NCI-H524 (cell line): Measurements from ENCODE around the gene DPPA2.

Experiments
- DNase-seq, 2 experiments: peaks; one replicate each; lab custom pipeline; 2025; lab: John Stamatoyannopoulos, UW

The DPPA2 gene

DNA sequence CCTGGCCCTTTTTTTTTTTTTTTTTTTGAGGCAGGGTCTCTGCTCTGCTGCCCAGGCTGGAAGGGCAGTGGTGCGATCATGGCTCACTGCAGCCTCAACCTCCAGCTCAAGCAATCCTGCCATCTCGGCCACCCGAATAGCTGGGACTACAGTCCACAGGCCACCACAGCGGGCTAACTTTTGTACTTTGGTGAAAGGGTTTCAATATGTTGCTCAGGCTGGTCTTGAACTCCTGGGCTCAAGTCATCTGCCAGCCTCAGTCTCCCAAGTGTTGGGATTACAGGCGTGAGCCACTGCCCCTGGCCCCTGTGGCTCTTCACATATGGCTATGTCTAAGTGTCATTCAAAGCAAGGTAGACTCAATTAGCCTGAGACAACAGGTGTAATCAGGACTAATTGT is 8.8 kb upstream of the DPPA2 start:
- DNase-seq: no peak

DNA sequence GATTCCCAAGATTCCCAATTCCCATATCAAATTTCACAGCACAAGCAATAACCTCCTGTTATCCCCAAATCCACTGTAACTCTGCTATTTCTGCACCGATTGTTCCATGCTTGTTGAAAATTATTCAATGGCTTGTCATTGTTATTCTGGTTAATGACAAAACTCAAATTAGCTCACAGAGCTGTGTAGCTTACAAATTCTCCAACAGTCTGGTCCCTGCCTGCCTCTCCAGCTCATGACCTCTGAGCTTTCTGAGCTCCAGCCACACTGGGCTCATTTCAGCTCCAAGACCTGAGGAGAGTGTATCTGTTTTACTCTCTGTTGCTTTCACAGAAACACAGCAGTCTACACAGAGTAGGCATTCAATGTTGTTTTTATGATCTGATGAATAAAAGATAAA is 3.3 kb downstream of the DPPA2 start:
- DNase-seq: peak in 1 of 2 experiments; percentile 53

DNA sequence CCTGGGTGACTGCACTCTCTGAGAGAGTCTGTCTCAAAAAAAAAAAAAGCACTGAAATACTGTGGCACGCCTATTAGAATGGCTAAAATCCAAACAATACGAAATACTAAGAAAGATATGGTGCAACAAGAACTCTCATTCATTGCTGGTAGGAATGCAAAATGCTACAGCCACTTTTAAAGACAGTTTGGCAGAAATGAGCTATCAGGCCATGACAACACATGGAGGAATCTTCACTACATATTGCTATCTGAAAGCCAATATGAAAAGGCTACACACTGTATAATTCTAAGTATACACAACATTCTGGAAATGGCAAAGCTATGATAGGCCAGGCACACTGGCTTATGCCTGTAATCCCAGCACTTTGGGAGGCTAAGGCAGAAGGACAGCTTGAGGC is 18.8 kb downstream of the DPPA2 start:
- DNase-seq: no peak

DNA sequence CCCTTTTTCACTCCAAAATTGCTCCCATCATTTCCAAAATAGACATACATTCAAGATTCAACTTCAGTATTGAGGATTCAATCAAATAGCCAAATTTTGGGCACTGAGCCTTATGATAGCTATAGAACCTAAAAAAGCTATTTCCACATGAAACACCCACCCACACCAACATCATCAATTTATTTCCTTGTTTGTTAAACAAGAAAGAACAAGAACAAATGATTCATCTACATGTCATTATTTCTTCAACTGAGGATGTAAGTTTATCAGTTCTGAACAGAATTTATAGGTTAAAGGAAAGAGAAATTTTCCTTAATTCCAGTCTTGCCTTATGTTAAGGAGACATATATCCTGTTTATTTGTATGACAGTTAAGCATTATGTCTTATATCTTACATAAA is 32.2 kb downstream of the DPPA2 start:
- no peak for DNase-seq

DNA sequence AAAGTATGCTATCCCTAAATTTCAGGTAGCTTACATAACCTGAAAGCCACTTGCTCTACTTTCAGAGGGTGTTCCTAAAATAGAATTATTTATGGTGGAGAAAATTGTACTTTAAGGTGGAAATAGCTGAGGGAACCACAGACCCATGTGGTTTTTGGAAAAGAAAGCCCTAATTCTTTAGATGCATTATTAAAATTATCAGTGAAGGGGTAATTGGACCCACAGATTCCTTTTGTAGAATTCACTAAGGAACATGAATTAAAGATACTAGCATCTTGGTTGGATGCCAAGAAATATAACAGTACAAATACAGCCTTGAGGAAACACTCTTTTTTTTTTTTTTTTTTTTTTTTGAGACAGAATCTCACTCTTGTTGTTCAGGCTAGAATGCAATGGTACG is 37.8 kb downstream of the DPPA2 start:
- DNase-seq: no peak

DNA sequence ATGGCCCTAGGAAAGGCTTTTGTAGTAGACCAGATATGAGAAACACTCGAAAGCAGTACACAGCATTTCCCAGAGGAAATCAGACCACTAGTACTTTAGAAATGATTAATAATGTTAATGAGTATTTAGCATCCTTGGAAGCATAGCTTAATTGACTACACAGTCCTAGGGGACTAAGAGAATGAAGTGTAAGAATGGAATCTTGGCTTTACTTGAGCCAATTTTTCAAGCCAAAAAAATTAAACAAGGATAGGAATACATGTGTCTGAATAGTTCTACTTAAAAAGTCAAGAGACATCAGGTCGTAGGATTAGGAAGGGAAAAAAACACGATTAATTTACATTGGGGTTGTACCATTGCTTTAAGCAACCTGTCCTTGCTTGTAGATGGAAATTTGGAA is 38.2 kb downstream of the DPPA2 start:
- no peak for DNase-seq

DNA sequence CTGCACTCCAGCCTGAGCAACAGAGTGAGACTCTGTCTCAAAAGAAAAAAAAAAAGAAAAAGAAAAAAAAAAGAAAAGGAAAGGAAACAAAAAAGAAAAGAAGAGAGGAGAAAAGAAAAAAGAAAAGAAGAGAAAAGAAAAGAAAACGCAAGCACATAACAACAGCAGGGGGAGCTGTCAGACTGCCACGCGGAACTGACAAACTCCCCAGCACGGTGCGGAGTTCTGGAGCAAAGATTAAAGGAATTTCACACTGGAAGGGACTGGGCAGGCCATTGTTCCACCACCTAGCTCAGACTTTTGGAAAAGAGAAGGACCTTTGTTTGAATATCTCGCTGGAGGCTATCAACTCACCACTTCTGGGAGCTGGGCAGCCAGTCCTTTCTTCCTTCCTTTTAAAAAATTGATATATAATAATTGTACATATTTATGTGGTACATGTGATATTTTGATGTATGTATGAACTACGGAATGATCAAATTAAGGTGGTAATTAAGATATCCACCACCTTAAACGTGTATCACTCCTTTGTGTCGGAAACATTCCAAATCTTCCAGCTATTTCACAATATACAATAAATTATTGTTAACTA is 40.5 kb downstream of the DPPA2 start:
- peak; percentile 58 to 73 for DNase-seq

DNA sequence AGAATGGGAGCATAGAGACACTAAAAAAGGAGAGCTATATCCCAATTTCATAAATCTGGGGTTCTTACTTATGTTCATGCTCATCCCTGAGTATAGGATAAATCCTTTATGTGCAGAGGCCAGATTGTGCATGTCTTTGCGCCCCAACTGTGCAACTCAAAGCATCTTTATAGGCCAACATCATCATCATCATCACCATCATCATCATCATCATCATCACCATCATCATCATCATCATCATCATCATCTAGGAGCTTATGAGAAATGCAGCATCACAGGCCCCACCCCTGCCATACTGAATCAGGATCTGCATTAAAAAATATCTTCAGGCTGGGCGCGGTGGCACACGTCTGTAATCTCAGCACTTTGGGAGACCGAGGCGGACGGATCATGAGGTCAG is 45.5 kb downstream of the DPPA2 start:
- no peak for DNase-seq

DNA sequence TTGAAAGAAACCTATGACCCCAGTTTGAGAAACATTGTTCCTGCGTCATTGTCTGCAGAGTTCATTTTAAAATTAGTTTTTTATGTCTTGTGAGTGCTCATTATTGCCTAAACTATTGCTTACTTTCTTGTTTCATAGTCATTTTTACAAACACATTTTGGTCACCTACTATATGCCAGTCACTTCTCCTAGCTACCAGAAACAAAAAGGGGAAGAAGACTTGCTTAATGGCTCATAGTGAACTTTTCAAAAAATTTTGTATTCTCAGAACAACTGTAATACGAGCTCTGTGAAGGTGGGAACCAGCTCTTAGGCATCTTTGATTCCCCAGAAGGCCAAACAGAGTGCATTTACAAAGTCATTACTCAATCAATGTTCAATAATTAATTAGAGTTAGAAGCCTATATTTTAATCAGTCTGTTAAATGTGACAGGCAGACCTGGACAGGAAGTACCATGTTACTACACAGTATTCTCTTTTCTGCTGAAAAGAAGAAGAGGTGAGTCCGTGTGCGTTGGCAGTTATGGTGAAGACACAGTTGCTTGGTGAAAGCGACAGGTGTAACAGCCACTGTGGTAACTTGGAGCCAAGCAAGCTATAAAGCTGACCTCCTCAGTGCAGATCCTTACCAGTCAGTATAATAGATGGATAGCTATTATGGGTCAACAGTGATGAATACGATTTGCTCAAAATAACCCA is 46.6 kb downstream of the DPPA2 start:
- no peak for DNase-seq

DNA sequence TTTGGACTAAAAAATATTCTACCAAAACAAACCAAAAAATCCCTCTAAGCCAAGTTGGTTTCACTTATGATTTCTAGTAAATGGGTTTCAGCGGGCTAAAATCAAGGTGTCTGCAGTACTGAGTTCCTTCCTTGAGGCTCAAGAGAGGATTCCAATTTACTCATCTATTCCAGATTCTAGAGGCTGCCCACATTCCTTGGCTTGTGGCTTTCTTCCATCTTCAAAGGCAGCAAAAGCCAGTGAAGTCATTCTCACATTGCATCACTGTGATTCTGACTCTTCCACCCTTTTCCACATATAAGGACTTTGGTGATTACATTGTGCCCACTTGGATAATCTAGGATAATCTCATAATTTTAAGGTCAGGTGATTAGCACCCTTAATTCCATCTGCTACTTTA is 48.1 kb downstream of the DPPA2 start:
- DNase-seq: peak; percentile 44 to 68

DNA sequence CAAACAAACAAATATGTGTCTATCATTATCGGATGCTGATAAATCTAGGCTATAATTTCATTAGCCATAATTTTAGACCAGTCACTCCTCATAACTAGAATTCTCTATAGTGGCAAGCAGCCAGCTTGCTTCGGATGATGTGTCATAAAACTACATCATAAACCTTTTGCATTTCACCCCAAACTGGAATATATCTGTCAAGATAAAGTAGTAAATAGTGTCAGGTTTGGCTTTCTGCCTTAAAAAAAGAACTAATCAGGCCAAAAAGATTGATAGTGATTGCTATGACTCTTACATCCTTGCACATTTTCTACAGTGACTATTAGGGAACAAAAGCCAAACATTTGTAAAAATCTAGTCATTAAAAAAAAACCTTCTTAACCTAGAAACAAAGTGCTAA is 51.0 kb downstream of the DPPA2 start:
- no peak for DNase-seq

DNA sequence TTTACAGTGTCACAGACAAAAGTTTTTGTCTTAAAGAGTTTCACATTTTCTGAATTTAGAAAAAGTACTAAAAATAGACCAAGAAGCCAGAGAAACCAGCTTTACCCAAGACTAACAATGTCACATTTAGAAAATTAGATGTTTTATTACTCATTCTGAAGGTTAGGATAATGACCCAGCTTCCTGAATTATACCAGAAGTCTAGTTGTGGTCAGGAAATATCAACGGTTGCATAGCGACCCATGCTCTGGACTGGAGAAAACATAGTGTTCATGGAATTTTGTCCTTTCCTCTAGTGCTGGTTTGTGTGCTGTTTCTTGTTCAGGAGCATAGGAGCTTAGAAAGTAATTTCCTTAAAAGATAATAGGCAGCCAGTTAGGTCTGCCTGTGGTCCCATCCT is 59.0 kb downstream of the DPPA2 start:
- no peak for DNase-seq

DNA sequence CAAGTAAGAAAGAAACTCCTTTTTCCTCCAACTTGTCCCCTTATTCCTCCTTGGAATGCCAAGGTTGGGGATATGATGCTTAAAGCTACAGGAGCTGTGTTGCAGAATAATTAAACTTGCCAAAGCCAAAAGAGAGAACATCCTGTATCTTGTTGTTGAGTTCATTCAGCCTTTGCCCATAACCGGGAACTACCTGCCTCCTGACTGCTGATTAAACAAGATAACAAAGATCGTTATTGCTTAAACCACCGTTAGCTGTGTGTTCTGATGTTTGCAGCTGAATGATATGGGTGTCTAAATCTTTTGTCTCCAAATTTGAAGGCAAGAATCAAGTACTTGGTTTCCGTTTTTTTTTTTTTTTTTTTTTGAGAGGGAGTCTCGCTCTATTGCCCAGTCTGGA is 61.5 kb downstream of the DPPA2 start:
- no peak for DNase-seq

DNA sequence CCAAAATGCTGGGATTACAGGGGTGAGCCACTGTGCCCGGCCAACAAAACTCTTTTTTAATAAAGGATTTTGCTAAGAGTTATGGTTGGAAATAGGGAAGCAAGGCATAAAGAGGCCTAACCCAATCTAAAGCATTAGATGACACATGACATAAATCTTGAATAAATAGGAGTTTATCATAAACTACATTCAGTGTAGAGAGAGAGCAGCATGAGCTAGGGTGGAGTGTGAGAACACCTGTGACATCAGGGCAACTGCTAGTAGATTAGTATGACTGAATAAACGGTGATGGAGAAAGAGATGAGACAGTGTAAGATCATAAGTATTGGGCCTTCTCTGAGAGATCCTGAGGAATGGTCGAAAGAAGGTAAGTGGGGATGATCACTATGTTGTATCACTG is 63.7 kb downstream of the DPPA2 start:
- no peak for DNase-seq
